GM18517 (cell line): ENCODE data around the gene PTPRK.
A peak's percentile ranks its signal among the peaks of the same experiment; 100 is the strongest.

ENCODE experiments used
- ATAC-seq: cut with Tn5 transposase; IDR thresholded peaks from one replicate; pipeline ENCODE4 v1.9.1; 2021; ENCODE audit warnings: mild to moderate bottlenecking, moderate library complexity; ENCODE audit not compliant: unreplicated experiment

The PTPRK gene

DNA sequence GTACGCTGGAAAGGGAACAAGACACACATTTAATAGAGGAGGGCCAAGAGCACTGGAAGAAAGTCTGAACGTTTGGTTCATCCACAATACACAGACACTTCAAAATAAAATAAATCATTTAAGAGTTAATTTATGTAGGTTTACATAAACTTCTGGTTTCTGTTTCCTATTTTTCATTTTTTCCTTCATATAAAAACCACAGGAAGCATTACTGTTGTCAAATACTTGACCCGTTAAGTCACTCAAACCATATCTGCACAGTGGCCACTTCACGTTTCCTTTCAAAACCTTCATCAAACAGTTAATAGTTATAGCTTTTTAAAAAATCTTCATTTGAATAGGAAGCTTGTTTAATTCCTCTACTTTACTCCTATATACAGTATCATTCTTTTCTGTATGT is 361.9 kb downstream of the PTPRK start:
- ATAC-seq, result no peak

DNA sequence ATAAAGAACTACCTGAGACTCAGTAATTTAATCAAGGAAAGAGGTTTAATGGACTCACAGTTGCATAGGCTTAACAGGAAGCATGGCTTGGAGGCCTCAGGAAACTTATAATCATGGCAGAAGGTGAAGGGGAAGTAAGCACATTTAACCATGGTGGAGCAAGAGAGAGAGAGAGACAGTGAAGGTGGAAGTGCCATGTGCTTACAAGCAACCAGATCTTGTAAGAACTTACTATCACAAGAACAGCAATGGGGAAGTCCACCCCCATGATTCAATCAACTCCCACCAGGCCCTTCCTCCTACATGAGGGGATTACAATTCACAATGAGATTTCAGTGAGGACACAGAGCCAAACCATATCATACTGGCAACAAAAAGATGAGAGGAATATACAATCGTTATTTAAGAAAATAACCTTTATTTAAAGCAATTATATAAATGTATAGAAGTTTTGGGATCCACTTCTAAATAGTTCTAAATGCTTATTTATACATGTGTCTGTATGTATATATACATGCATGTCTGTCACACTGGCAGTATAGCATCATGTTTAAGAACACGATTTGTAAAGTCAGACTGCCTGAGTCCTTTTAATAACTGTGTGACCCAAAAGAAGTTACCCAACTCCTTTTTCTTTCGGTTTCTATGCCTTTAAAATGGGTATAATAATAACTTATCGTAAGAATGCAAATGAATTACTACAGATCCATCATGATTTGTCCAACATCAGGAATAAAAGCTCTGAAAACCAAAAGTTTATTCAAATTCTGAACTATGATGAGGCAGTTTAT is 363.9 kb downstream of the PTPRK start:
- ATAC-seq, result no peak

DNA sequence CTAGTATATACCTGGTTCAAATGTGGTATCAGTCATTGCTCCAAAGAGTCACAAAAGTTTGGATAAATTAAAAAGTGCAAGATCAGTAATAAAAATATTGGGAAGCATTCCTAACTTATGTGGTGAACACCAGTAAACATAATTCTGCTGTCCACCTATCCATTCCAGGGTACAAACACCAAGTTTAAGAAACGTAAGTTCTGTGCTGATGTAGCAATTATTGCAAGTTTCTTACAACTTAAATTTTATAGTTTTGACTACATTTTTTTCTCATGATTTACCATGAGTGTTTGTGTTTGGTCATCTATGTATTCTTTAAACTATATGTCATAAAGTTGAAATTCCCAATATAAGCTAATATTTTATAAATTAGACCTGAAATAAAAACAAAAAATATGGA is 364.6 kb downstream of the PTPRK start:
- no peak for ATAC-seq

DNA sequence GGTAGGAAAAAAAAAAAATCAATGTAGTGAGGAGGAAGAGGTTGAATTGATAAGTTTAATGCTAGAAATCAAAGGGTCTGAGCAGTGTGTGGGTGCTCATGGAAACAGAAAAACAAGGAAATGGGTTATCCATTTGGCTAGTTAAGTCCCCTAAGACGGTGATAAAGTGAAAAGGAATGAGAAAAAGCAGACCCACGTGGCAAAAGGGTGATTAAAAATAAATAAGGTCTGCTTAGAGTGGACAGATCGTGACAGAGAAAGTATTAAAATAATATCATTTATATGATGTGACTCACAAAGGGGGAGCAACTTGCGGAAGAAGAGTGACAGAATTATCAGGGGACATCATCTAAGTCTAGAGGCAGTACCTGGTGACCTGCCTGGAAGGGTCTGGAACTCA is 367.8 kb downstream of the PTPRK start:
- ATAC-seq, result no peak

DNA sequence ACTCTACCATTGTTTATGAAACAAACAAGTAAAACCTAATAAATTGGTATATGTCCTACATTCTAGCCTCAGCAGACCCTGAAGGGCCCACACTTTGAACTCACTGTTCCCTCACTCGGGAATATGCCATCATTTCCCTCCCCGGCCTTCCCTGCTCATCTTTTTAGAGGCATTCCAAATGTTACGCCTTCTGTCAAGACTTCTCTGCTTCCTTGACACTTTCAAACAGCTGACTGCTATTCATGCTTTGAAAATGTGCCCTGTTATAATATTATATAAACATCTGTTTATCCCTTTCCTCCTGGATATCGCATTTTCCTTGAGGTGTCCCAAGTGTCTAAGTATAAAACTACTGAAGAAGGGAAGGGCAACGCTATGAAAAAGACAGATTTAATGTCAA is 370.0 kb downstream of the PTPRK start:
- no peak for ATAC-seq

DNA sequence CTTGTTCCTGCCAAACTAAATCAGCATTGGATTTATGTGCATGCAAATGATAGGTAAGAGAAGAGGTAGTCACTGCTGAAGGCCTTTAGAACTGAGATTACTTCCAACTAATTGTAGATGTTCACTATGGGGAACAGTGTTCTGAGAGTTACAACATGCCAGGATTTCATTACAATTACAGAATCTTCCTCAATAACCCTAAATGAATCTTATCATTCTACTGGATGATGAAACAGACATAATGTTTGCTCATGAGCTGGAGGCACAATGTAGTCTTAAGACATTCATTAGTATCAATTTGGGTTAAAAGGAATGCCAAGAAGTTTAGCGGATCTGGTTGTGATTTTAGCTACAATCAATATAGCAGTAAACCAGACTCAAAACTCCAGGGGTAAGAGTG is 370.6 kb downstream of the PTPRK start:
- no peak for ATAC-seq

DNA sequence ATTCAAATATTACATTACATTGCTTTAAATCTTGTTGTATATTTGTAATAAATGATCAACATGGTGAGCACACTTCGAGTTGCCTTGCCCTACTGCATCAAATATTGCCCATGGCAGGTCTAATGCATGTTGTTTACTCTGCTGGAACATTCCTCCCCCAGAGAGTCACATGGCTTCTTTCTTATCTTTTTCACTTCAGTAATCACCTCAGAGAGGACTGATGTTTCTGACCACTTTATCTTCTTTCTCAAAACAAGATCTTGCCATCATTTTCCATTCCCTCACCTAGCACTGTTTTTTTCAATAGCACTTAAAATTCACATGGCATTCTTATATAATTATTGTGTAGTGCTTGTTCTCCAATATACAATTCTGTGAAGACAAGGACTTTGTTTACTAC is 376.1 kb downstream of the PTPRK start:
- no peak for ATAC-seq

DNA sequence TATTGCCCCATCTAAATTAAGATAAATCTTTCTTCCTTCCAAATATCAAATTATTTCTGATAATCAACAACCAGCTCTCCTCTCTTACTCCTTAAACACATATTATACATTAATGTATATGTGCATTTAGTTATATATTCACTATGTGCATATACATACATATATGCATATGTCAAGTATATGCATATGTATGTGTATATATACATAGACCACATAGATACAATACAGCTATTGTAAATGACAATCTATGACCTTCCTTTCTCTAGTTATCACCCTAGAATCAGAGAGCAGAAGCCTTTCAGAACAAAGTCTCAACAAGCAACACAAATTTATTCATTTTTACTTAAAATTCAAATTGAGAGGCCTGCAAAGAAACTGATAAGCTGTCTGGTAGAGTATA is 378.5 kb downstream of the PTPRK start:
- ATAC-seq, result no peak

DNA sequence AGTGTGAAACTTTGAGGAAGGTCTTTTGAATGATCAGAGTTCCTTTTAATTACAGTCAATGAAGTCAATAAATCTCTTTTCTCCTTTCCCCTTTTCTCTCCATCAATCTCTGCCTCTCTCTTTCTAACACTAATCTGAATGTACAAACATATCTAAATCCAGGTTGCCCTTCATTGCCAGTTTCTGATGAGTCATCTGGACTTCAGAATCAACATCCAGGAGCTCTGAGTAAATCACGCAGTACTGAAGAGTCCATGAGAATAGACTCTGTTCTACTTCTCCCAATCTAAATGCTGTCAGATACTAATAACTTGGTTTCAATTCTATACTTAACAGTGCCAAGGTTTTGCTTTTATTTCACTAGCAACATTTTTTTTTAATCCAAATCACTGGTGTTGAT is 380.9 kb downstream of the PTPRK start:
- no peak for ATAC-seq

DNA sequence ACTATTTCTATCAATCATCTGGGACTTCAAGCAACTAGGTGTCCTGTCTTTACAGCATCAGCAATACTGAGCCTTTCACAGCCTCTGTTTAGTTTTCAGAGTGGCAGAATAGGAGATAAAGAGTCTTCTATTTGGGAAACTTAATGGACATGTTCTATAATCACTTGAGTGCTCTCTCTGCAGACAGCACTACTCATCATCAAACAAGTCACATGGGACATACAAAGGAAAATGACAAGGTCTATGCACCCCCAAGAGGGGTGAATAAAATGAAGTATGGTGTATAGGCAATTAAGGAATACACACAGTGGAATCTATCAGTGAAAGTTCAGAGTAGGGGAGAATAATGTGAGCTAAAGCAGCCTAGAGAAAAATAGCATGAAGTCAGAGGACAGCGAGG is 381.7 kb downstream of the PTPRK start:
- ATAC-seq, result no peak

DNA sequence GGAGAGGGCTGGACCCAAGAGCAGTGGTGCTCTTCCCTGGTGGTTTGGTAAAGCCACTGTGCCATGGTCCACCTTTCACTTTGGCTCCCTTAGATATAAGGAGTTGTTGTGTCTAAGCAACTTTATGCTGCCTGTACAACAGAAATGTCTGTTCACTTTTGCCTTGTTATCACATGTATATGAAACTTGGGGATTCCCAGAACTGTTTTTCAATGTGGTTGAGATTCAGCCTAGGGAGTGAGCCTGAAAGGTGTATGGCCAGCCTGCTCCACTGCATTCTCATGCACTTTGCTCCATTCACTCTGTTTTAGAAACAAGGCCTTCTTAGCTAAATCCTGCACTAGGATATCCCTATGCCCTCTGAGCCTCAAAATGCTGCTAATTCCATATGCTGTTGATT is 385.1 kb downstream of the PTPRK start:
- peak; percentile 55 for ATAC-seq

DNA sequence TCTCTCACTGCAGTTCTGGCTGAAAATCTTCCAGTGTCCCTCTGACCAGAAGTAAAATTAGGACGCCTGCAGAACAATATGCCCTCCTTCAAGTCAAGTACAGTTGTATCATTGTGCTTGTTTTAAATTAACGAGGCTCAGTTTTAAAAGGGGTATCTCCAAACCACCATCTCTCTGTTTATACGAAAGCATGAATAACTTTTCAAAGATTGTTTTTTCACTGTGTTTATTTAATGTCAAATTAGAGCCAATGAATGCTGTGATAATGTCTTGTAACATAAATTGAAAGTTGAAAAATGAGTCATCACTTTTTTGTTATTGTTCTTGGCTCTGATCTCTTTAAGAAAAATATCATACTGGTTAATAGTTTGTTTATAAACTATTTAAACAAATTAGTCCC is 388.8 kb downstream of the PTPRK start:
- no peak for ATAC-seq

DNA sequence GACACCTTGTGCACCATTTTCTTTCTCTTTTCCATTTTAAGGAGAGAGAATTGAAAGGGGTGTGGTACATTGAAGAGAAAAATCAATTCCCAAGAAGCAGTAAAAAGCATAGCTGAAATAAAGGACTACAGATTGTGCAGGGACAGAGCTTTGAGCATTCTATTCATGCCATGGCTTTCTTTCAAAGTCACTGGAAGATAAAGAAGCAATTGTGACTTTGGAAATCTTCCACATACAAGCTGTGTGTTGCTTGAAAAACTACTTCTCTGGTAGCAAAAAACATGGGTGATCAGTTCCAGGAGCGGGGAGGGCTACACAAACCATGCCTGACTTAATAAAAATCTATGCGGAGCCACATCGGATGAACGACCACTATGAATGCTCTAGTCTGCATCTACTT is 389.4 kb downstream of the PTPRK start:
- ATAC-seq, result no peak

DNA sequence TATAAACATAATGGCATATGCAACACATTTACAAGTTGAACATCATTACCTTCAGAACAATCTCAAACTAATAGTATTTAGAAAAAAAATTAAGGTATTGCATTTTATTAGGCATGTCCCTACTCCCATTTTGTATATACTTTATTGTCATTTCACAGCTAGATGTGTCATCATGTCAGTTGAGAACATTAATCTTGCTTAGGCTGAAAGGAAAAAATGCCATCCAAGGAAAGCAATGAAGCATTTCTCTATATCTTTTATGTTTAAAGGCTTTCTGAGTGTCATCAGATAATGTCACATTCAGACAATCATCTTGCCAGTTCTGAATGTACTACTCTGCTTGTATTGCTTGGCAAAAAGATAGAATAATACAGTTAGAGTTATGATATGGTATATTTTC is 390.7 kb downstream of the PTPRK start:
- no peak for ATAC-seq

DNA sequence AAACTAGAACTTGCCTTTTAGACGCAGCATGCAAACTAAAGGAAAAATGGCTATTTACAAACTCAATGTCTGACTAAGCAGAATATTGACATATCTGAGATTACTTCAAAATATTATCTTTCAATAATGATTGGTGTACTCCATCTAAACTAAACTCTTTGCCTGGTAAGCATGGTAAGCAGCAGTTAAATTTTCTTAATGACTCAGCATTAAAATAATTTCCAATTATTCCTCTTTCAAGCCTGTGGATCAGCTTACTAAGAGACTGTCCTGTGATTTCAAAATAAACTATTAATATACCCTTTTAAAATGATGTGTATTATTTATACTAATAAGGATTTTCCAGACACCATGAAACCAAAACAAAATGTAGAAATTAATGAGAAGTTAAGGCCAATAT is 392.7 kb downstream of the PTPRK start:
- ATAC-seq, result no peak

DNA sequence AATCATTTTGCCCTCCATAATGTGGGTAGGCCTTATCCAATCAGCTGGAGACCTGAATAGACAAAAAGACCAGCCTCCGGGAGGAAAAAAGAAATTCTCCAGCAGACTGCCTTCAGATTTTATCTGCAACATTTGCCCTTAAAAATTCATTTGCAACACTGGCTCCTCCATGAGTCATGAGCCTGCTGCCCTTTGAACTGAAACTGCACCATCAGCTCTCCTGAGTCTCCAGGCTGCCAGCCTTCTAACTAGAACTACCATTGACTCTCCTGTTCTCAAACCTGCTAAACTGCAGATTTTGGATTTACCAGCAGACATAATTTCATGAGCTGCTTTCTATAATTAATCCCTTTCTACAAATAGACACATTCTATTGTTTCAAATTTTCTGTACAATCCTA is 395.7 kb downstream of the PTPRK start:
- no peak for ATAC-seq

DNA sequence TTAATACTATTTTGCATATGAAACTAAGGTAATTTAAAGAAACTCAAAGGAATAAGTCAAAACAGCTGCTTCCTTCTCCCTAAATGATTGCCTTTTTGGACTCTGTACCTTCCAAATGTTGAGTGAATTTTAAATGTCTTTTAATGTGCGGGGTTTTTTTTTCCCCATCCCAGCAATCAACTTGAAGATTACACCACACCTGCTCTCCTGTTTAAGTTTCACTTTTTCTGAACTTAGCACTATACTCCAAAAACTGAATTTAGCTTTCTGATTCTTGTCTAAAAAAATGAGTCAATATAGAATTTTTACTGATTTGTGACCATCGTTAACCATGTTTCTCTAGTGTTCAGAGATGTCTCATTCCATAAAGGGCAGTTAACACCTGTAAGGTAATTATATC is 398.8 kb downstream of the PTPRK start:
- no peak for ATAC-seq

DNA sequence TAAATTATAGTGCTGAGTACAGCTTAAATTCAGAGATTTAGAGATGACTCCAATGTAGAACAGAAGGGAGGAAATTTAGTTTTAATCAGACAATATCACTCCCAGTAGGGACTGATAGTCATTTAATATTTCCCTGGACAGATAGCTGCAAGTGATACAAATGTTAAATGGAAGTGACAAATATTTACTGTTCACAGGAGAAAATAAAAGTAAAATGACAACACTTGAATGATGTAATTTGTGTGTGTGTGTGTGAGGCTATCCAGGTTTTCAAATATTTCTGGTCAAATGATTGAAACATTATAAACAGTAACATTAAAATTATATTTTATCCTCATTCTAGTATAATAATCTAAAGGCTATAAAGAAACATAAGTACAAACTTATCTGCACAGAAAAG is 399.2 kb downstream of the PTPRK start:
- no peak for ATAC-seq

DNA sequence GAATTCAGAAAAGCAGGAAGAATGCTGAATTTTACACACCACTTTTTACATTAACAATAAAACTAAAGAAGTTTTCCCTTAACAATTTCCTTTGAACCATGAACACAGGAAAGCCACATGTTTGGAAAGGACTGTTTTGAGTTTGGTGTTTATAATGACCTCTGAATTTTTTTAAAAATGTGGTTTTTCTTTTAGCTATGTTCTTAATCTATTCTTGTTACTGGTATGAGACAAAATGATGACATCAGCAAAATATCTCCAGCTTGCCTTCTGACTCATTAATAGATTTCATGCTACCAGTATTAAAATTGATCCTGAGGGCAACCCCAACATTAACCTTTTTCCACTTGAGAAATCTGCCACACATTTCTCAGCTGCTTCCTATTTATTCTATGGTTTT is 402.0 kb downstream of the PTPRK start:
- no peak for ATAC-seq

DNA sequence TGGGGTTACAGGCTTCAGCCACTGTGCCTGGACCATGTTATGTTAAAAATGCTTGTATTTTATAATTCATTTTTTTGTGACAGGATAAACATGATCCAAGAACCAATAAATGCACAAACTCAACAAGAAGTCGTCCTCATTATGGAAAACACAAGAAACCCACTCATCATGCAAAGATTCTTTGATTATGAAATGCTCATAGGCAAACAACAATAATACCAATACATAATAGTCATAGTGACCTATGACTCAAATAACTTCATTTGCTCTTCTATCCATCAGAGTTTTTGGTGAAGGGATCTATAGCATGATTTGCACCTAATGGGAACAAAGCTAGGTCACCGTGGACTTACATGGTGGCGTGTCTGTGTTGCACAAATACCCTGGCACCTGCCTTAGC is 402.5 kb downstream of the PTPRK start:
- no peak for ATAC-seq

DNA sequence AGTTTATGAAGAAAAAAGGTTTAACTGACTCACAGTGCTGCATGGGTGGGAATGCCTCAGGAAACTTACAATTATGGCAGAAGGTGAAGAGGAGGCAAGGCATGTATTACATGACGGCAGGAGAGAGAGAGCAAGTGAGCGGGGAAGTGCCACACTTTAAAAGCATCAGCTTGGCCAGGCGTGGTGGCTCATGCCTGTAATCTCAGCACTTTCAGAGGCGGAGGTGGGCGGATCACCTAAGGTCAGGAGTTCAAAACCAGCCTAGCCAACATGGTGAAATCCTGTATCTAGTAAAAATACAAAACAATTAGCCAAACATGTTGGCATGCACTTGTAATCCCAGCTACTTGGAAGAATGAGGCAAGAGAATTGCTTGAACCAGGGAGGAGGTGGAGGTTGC is 406.2 kb downstream of the PTPRK start:
- ATAC-seq, result no peak

DNA sequence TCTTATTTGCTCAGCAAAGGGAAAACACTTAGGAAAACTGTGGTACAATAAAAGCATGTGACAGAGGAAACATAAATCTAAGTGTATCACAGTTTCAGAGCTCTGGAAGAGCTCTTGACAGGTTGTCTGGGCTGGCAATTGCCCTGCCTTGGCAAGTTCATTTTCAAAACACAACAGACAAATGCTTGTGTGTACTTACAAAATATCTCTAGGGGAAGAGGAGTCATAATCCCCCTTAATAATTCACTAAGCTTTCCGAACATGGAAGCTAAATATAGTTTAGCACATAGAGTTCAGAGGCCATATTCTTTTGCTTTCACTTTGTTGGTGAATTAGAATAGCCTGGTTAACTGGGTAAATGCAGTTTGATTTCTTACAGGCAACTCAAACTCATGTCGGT is 407.9 kb downstream of the PTPRK start:
- ATAC-seq, result peak; percentile 79

DNA sequence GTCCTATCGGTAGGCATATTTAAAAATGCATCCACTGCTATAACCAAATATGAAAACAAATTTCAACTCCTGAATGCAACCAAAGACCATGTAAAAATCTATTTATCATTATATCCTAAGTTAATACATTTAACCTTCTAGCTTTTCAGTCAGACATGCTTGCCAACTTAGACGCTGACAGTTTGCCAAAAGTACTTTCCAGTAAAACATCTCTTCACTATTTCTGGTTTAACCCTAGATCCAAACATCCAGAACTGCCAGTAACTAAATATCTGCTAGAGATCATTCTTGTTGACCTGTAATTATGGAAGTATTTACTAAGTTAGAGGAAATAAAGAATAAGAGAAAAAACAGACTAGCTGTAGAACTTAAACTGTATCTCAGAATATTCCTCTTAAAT is 409.3 kb downstream of the PTPRK start:
- no peak for ATAC-seq
